Astrocyte of the cerebellum (primary cell): ENCODE data around the gene USP7.

Experiments
- DNase-seq: peaks from one replicate; pipeline ENCODE4 v3.0.0-alpha.2; 2011; ENCODE audit warnings: low read depth
- H3K4me3 ChIP-seq: 2 replicates; pipeline ENCODE4 v1.5.1; 2011; ENCODE audit warnings: mild to moderate bottlenecking, low read depth, low read length, moderate library complexity
- CTCF ChIP-seq: IDR thresholded peaks from 2 replicates; pipeline ENCODE4 v1.5.1; 2012; ENCODE audit warnings: low read length, low read depth, moderate library complexity, mild to moderate bottlenecking; ENCODE audit errors: missing control alignments
- in situ Hi-C: cut with HindIII; loops from 2 replicates; pipeline ENCODE4 v1.10.0; 2017; ENCODE audit warnings: low sequenced_read_pairs

Gene USP7

GRCh38 chr16:8868416-8869211, 95.1 kb downstream of the USP7 start, which contains the start of gene CARHSP1:
CARHSP1 (minus strand) TSS chr16:8869006; CDS start chr16:8859328, 9,678 bp downstream.
- no peak for TF ChIP-seq CTCF
- in situ Hi-C loops = no loop called here
- H3K4me3 ChIP-seq = peak within 1 kb of the TSS; percentile 71
- DNase-seq = peak; percentile 64

DNA sequence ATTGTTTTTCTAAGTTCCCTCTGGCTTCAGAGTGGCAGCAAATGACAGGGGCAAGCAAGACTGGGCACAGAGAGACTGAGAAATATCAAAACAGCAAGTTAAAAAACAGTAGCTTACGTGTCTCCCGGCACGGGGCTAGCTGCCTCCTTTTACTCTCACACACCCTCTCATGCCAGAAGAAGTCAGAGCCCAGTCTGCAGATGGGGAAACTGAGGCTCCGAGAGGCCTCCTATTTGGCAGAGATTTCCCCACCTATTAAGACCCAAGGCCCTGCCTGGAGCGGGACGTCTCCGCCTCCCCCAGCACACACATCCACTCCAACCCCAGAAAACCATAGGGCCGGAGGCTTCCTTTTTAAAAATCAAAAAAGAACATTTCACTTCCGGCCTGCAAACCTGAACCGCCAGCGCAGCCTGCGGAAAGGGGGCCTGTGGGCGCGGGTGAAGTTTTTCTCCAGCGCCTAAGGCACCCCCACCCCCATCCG, 95.7 kb downstream of the USP7 start:
- no peak for TF ChIP-seq CTCF
- H3K4me3 ChIP-seq = peak overlapping the region; percentile 71
- DNase-seq = no peak
- in situ Hi-C loops = no loop called here

DNA sequence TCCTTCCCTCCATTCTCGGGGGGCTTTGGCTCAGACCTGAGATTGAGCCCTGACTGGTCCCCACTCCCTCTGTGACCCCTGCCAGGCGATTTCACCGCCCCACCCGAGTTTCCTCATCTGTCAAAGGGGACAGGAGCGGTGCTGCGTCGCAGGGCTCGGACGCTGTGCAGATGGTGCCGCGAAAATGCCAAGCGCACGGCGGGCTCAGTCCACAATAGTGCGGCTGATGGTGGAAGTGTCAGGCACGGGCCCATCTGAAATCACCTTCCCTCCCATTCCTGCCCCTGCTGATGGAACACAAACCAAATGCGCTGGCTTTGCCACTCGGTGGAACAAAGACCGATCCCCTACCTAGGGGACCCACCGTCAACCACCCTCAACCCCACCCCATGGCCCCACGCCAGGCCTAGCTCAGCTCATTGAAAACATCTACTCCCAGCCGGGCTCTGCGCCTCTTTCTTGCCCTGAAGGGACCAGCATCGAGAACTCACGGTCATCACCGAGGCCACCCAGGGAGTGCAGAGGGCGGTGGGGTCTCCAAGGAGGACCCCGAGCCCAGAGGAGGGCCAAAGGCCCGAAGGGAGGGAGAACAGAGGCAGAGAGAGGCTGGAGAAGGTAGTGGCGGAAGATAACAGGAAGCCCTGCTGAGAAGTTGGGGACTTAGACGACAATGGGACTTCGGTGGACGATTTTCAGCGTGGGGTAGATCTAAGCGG, 96.3 kb downstream of the USP7 start:
- TF ChIP-seq CTCF = no peak
- DNase-seq = no peak
- H3K4me3 ChIP-seq = peak overlapping the region; percentile 71
- in situ Hi-C loops = no loop called here

GRCh38 chr16:8866884-8867215, 96.9 kb downstream of the USP7 start:
- H3K4me3 ChIP-seq = peak overlapping the region; percentile 71
- in situ Hi-C loops = no loop called here
- no peak for DNase-seq
- TF ChIP-seq CTCF = no peak

- DNase-seq = no peak
- in situ Hi-C loops = no loop called here
- no peak for TF ChIP-seq CTCF
- H3K4me3 ChIP-seq = peak overlapping the region; percentile 71
Observed at GRCh38 chr16:8866118-8866883, 97.4 kb downstream of the USP7 start.

- TF ChIP-seq CTCF = no peak
- DNase-seq = no peak
- no peak overlapping the region for H3K4me3 ChIP-seq
- in situ Hi-C loops = no loop called here
Observed at GRCh38 chr16:8865145-8865882, 98.4 kb downstream of the USP7 start.
